ENCODE results near the gene ENOX1.

The ENOX1 gene

GRCh38 chr13:43631106-43631505 is 155.7 kb downstream of the ENOX1 start:
- H3K9ac ChIP-seq (ENCODE audit: low read length): no peak overlapping the region

GRCh38 chr13:43629691-43630480 is 156.9 kb downstream of the ENOX1 start:
- H3K27ac ChIP-seq (ENCODE audit: low read depth, low read length): no peak overlapping the region
- H3K36me3 ChIP-seq (ENCODE audit: insufficient read depth, low read length): no peaks in the 10 kb centered on the region
- H3K9ac ChIP-seq (ENCODE audit: low read length): no peak overlapping the region
- no peaks in the 10 kb centered on the region for H3K4me1 ChIP-seq (ENCODE audit: insufficient read depth, low read length)
- H3K9me3 ChIP-seq (ENCODE audit: low read length): no peaks in the 10 kb centered on the region
- no peak overlapping the region for H3K4me3 ChIP-seq (ENCODE audit: low read depth in 1 of 2, low read length in 2 of 2)
- no peaks in the 10 kb centered on the region for H3K27me3 ChIP-seq (ENCODE audit: control insufficient read depth in 1 of 2, insufficient read depth in 2 of 2, low read length in 2 of 2)

More at GRCh38 chr13:43631106-43631505, 155.7 kb downstream of the ENOX1 start:
- no peaks in the 10 kb centered on the region for H3K27me3 ChIP-seq (ENCODE audit: control insufficient read depth in 1 of 2, insufficient read depth in 2 of 2, low read length in 2 of 2)
- H3K4me1 ChIP-seq (ENCODE audit: insufficient read depth, low read length): no peaks in the 10 kb centered on the region
- H3K36me3 ChIP-seq (ENCODE audit: insufficient read depth, low read length): no peaks in the 10 kb centered on the region
- H3K4me3 ChIP-seq (ENCODE audit: low read depth in 1 of 2, low read length in 2 of 2): no peak overlapping the region
- no peaks in the 10 kb centered on the region for H3K9me3 ChIP-seq (ENCODE audit: low read length)
- H3K27ac ChIP-seq (ENCODE audit: low read depth, low read length): no peak overlapping the region

- no peak overlapping the region for H3K9ac ChIP-seq (ENCODE audit: low read length)
- H3K9me3 ChIP-seq (ENCODE audit: low read length): no peaks in the 10 kb centered on the region
- H3K36me3 ChIP-seq (ENCODE audit: insufficient read depth, low read length): no peaks in the 10 kb centered on the region
- H3K27me3 ChIP-seq (ENCODE audit: control insufficient read depth in 1 of 2, insufficient read depth in 2 of 2, low read length in 2 of 2): no peaks in the 10 kb centered on the region
- no peak overlapping the region for H3K27ac ChIP-seq (ENCODE audit: low read depth, low read length)
- H3K4me1 ChIP-seq (ENCODE audit: insufficient read depth, low read length): no peaks in the 10 kb centered on the region
- H3K4me3 ChIP-seq (ENCODE audit: low read depth in 1 of 2, low read length in 2 of 2): no peak overlapping the region
These were observed 159.8 kb downstream of the ENOX1 start for GRCh38 chr13:43626994-43627393.

GRCh38 chr13:43614063-43614462 is 172.7 kb downstream of the ENOX1 start:
- no peak overlapping the region for H3K4me3 ChIP-seq (ENCODE audit: low read depth in 1 of 2, low read length in 2 of 2)
- no peak overlapping the region for H3K9ac ChIP-seq (ENCODE audit: low read length)
- no peaks in the 10 kb centered on the region for H3K36me3 ChIP-seq (ENCODE audit: insufficient read depth, low read length)
- no peak overlapping the region for H3K27ac ChIP-seq (ENCODE audit: low read depth, low read length)
- H3K4me1 ChIP-seq (ENCODE audit: insufficient read depth, low read length): peaks cover 29% of the 10 kb centered on the region
- no peaks in the 10 kb centered on the region for H3K9me3 ChIP-seq (ENCODE audit: low read length)
- no peaks in the 10 kb centered on the region for H3K27me3 ChIP-seq (ENCODE audit: control insufficient read depth in 1 of 2, insufficient read depth in 2 of 2, low read length in 2 of 2)

- Histone ChIP-seq H3K27me3 (ENCODE audit: control insufficient read depth in 1 of 2, insufficient read depth in 2 of 2, low read length in 2 of 2) (no peaks in the 10 kb centered on the region), H3K4me1 (ENCODE audit: insufficient read depth, low read length) (peaks cover 29% of the 10 kb centered on the region), H3K9ac (ENCODE audit: low read length) (no peak overlapping the region), H3K4me3 (ENCODE audit: low read depth in 1 of 2, low read length in 2 of 2) (no peak overlapping the region), H3K27ac (ENCODE audit: low read depth, low read length) (no peak overlapping the region), H3K9me3 (ENCODE audit: low read length) (no peaks in the 10 kb centered on the region), H3K36me3 (ENCODE audit: insufficient read depth, low read length) (no peaks in the 10 kb centered on the region)
These were observed 175.2 kb downstream of the ENOX1 start for GRCh38 chr13:43611281-43612273.

GRCh38 chr13:43608400-43609137 is 178.2 kb downstream of the ENOX1 start:
- no peak overlapping the region for H3K27ac ChIP-seq (ENCODE audit: low read depth, low read length)
- peaks cover 29% of the 10 kb centered on the region for H3K4me1 ChIP-seq (ENCODE audit: insufficient read depth, low read length)
- no peaks in the 10 kb centered on the region for H3K27me3 ChIP-seq (ENCODE audit: control insufficient read depth in 1 of 2, insufficient read depth in 2 of 2, low read length in 2 of 2)

GRCh38 chr13:43597599-43597945 is 189.2 kb downstream of the ENOX1 start:
- H3K4me1 ChIP-seq (ENCODE audit: insufficient read depth, low read length): no peaks in the 10 kb centered on the region
- no peak overlapping the region for H3K9ac ChIP-seq (ENCODE audit: low read length)
- no peaks in the 10 kb centered on the region for H3K36me3 ChIP-seq (ENCODE audit: insufficient read depth, low read length)
- no peak overlapping the region for H3K27ac ChIP-seq (ENCODE audit: low read depth, low read length)
- H3K9me3 ChIP-seq (ENCODE audit: low read length): no peaks in the 10 kb centered on the region
- H3K4me3 ChIP-seq (ENCODE audit: low read depth in 1 of 2, low read length in 2 of 2): no peak overlapping the region
- H3K27me3 ChIP-seq (ENCODE audit: control insufficient read depth in 1 of 2, insufficient read depth in 2 of 2, low read length in 2 of 2): no peaks in the 10 kb centered on the region

More at GRCh38 chr13:43608400-43609137, 178.2 kb downstream of the ENOX1 start:
- Histone ChIP-seq H3K36me3 (ENCODE audit: insufficient read depth, low read length) (no peaks in the 10 kb centered on the region), H3K9ac (ENCODE audit: low read length) (no peak overlapping the region), H3K9me3 (ENCODE audit: low read length) (peaks cover 5% of the 10 kb centered on the region), H3K4me3 (ENCODE audit: low read depth in 1 of 2, low read length in 2 of 2) (no peak overlapping the region)

- Histone ChIP-seq H3K27ac (ENCODE audit: low read depth, low read length) (no peak overlapping the region), H3K4me1 (ENCODE audit: insufficient read depth, low read length) (no peaks in the 10 kb centered on the region), H3K27me3 (ENCODE audit: control insufficient read depth in 1 of 2, insufficient read depth in 2 of 2, low read length in 2 of 2) (no peaks in the 10 kb centered on the region), H3K4me3 (ENCODE audit: low read depth in 1 of 2, low read length in 2 of 2) (no peak overlapping the region), H3K36me3 (ENCODE audit: insufficient read depth, low read length) (no peaks in the 10 kb centered on the region), H3K9me3 (ENCODE audit: low read length) (no peaks in the 10 kb centered on the region), H3K9ac (ENCODE audit: low read length) (no peak overlapping the region)
These were observed 189.7 kb downstream of the ENOX1 start for GRCh38 chr13:43596924-43597598.

GRCh38 chr13:43596006-43596405 is 190.8 kb downstream of the ENOX1 start:
- Histone ChIP-seq H3K27ac (ENCODE audit: low read depth, low read length) (no peak overlapping the region), H3K9ac (ENCODE audit: low read length) (no peak overlapping the region), H3K36me3 (ENCODE audit: insufficient read depth, low read length) (no peaks in the 10 kb centered on the region), H3K4me3 (ENCODE audit: low read depth in 1 of 2, low read length in 2 of 2) (no peak overlapping the region), H3K9me3 (ENCODE audit: low read length) (no peaks in the 10 kb centered on the region), H3K27me3 (ENCODE audit: control insufficient read depth in 1 of 2, insufficient read depth in 2 of 2, low read length in 2 of 2) (no peaks in the 10 kb centered on the region), H3K4me1 (ENCODE audit: insufficient read depth, low read length) (no peaks in the 10 kb centered on the region)

- Histone ChIP-seq H3K4me1 (ENCODE audit: insufficient read depth, low read length) (no peaks in the 10 kb centered on the region), H3K9ac (ENCODE audit: low read length) (no peak overlapping the region), H3K36me3 (ENCODE audit: insufficient read depth, low read length) (no peaks in the 10 kb centered on the region), H3K4me3 (ENCODE audit: low read depth in 1 of 2, low read length in 2 of 2) (no peak overlapping the region), H3K27ac (ENCODE audit: low read depth, low read length) (no peak overlapping the region), H3K27me3 (ENCODE audit: control insufficient read depth in 1 of 2, insufficient read depth in 2 of 2, low read length in 2 of 2) (no peaks in the 10 kb centered on the region), H3K9me3 (ENCODE audit: low read length) (no peaks in the 10 kb centered on the region)
These were observed 199.4 kb downstream of the ENOX1 start for GRCh38 chr13:43587376-43587775.
